GM12864 (cell line): Measurements from ENCODE around the gene TAS2R16.

ENCODE experiments used
- DNase-seq: peaks from one replicate; pipeline ENCODE4 v3.0.0-alpha.2; 2011; ENCODE audit warnings: low read depth
- H3K4me3 ChIP-seq: 2 replicates; pipeline ENCODE4 v1.5.1; 2011; ENCODE audit warnings: mild to moderate bottlenecking, low read depth, low read length, control low read depth
- CTCF ChIP-seq: IDR thresholded peaks from 2 replicates; pipeline ENCODE4 v1.5.1; 2011; ENCODE audit warnings: low read depth, mild to moderate bottlenecking, moderate library complexity, low read length, control low read depth, inconsistent platforms; ENCODE audit errors: missing control alignments

Gene TAS2R16

GRCh38 chr7:122951006-122951405 is 44.5 kb downstream of the TAS2R16 start:
- no peak for TF ChIP-seq CTCF
- H3K4me3 ChIP-seq = no peak overlapping the region
- no peak for DNase-seq

DNA sequence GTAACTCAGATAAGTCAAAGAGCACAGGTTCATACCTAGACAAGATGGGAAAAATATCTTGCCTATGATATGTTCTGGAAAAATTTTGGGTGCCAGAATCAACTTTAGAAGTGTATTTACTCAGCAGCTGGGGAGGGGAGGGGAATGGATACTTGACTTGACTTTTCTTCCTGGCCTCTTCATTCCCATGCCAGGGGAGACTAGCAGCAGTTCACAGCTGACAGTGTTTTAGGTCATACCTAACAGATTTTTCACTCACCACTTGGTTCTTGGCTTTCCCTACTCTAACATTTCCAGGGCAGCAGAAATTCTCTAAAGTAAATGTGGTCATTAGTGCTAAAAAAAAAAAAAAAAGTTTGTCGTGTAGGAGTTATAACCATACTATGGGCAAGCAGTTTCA is 46.3 kb downstream of the TAS2R16 start:
- H3K4me3 ChIP-seq = no peak overlapping the region
- TF ChIP-seq CTCF = no peak
- DNase-seq = no peak
